HepG2 (cell line): Measurements from ENCODE around the gene FNDC10. TPM values are rescaled to one million over a fixed set of nuclear protein-coding genes. Genes with fewer than 3 reads are reported as not detected.

Experiments used
- CBFB ChIP-seq: sonication (generic); formaldehyde crosslinking; IDR thresholded peaks from 2 replicates; pipeline ENCODE4 v1.4.0; 2020; ENCODE audit warnings: missing genetic modification reagents
- CHD4 ChIP-seq: fragments of 200-600 bp; sonication (generic); IDR thresholded peaks from 2 replicates; pipeline ENCODE4 v1.7.0; 2017; ENCODE audit warnings: mild to moderate bottlenecking, low read length, borderline replicate concordance
- EEA1 ChIP-seq: sonication (generic); formaldehyde crosslinking; IDR thresholded peaks from 2 replicates; pipeline ENCODE4 v1.5.1; 2020; ENCODE audit warnings: mild to moderate bottlenecking, missing genetic modification reagents, borderline replicate concordance
- IRX3 ChIP-seq: sonication (generic); formaldehyde crosslinking; IDR thresholded peaks from 2 replicates; pipeline ENCODE4 v1.8.1; 2023; ENCODE audit warnings: mild to moderate bottlenecking, low read depth, missing genetic modification reagents, borderline replicate concordance
- KMT2A ChIP-seq: sonication (generic); formaldehyde crosslinking; IDR thresholded peaks from 2 replicates; pipeline ENCODE4 v1.4.0; 2020; ENCODE audit warnings: missing genetic modification reagents
- MIER3 ChIP-seq: IDR thresholded peaks from 2 replicates; pipeline ENCODE4 v1.6.1; 2016; ENCODE audit warnings: missing compliant biosample characterization, borderline replicate concordance
- NR2C2 ChIP-seq: sonication (generic); formaldehyde crosslinking; IDR thresholded peaks from 2 replicates; pipeline ENCODE4 v1.4.0; 2020; ENCODE audit warnings: missing genetic modification reagents, mild to moderate bottlenecking, moderate library complexity, borderline replicate concordance
- PHB2 ChIP-seq: fragments of 450-650 bp; IDR thresholded peaks from 2 replicates; pipeline ENCODE4 v1.6.1; 2018; ENCODE audit not compliant: partially characterized antibody
- RARG ChIP-seq: sonication (generic); formaldehyde crosslinking; IDR thresholded peaks from 2 replicates; pipeline ENCODE4 v1.4.0; 2020; ENCODE audit warnings: low read depth, mild to moderate bottlenecking, missing genetic modification reagents
- RXRB ChIP-seq: IDR thresholded peaks from 2 replicates; pipeline ENCODE4 v1.6.1; 2016; ENCODE audit warnings: borderline replicate concordance, missing genetic modification reagents, missing compliant biosample characterization
- ZC3H13 ChIP-seq: sonication (generic); formaldehyde crosslinking; IDR thresholded peaks from 2 replicates; pipeline ENCODE4 v1.8.1; 2023; ENCODE audit warnings: mild to moderate bottlenecking, missing genetic modification reagents, moderate library complexity
- ZNF232 ChIP-seq: sonication (generic); formaldehyde crosslinking; IDR thresholded peaks from 2 replicates; pipeline ENCODE4 v1.4.0; 2020; ENCODE audit warnings: missing genetic modification reagents, borderline replicate concordance
- ZNF253 ChIP-seq: sonication (generic); formaldehyde crosslinking; IDR thresholded peaks from 2 replicates; pipeline ENCODE4 v1.8.0; 2022; ENCODE audit warnings: mild to moderate bottlenecking, missing genetic modification reagents, borderline replicate concordance
- ZNF441 ChIP-seq: sonication (generic); formaldehyde crosslinking; IDR thresholded peaks from 2 replicates; pipeline ENCODE4 v1.7.0; 2021; ENCODE audit warnings: missing genetic modification reagents, borderline replicate concordance
- ZNF629 ChIP-seq: sonication (generic); formaldehyde crosslinking; conservative IDR thresholded peaks from 2 replicates; pipeline ENCODE4 v1.5.0; 2020; ENCODE audit warnings: missing genetic modification reagents
- ZSCAN21 ChIP-seq: sonication (generic); formaldehyde crosslinking; IDR thresholded peaks from 2 replicates; pipeline ENCODE4 v1.8.0; 2022; ENCODE audit warnings: mild to moderate bottlenecking, missing genetic modification reagents, moderate library complexity, borderline replicate concordance
- polyA plus RNA-seq, 8 experiments: library from polyadenylated mRNA; depleted of rRNA in 3 of 8; stranded (reverse) in 7 of 8; unstranded in 1 of 8; fragments of >200 nt; fragmentation: Illumina TruSeq in 4 of 8; extraction: Trizol in 4 of 8; gene quantifications; 2 replicates each; pipeline versions ENCODE4 v1.2.1 to v1.2.3, GENCODE V29; 2011 to 2016; ENCODE audit warnings: low read depth in 4 of 8, missing spikeins in 1 of 8, mixed read lengths in 1 of 8; ENCODE audit not compliant: insufficient read depth in 1 of 8
- total RNA-seq, 5 experiments: library from RNA; depleted of rRNA; stranded (reverse); fragments of >200 nt; fragmentation: Illumina TruSeq; extraction: Trizol; gene quantifications; 2 replicates each; pipeline ENCODE4 v1.2.3, GENCODE V29; 2016; ENCODE audit warnings: low read depth in 1 of 5
- TF ChIP-seq, protein P1 (sequence below): sonication (generic); formaldehyde crosslinking; IDR thresholded peaks from 2 replicates; pipeline ENCODE4 v1.8.1; 2023; ENCODE audit warnings: mild to moderate bottlenecking, inconsistent platforms, moderate library complexity, missing genetic modification reagents, borderline replicate concordance
- TF ChIP-seq, protein P2 (sequence below): IDR thresholded peaks from 2 replicates; pipeline ENCODE4 v1.6.1; 2016; ENCODE audit warnings: low read depth, borderline replicate concordance
- TF ChIP-seq, protein P3 (sequence below): sonication (generic); formaldehyde crosslinking; IDR thresholded peaks from 2 replicates; pipeline ENCODE4 v1.4.0; 2020; ENCODE audit warnings: mild to moderate bottlenecking, missing genetic modification reagents
- TF ChIP-seq, protein P4 (sequence below): IDR thresholded peaks from 2 replicates; pipeline ENCODE4 v1.6.1; 2016; ENCODE audit warnings: missing compliant biosample characterization, missing genetic modification reagents, borderline replicate concordance
- TF ChIP-seq, protein P5 (sequence below): sonication (generic); formaldehyde crosslinking; IDR thresholded peaks from 2 replicates; pipeline ENCODE4 v1.5.1; 2020; ENCODE audit warnings: missing genetic modification reagents, mild to moderate bottlenecking, borderline replicate concordance

FNDC10 gene
- total and polyA plus RNA-seq, 2 of the 13 experiments (the other 11 are each of a cell fraction or from before 2014, with no cell fraction given), result 2.2 to 2.5 TPM

DNA sequence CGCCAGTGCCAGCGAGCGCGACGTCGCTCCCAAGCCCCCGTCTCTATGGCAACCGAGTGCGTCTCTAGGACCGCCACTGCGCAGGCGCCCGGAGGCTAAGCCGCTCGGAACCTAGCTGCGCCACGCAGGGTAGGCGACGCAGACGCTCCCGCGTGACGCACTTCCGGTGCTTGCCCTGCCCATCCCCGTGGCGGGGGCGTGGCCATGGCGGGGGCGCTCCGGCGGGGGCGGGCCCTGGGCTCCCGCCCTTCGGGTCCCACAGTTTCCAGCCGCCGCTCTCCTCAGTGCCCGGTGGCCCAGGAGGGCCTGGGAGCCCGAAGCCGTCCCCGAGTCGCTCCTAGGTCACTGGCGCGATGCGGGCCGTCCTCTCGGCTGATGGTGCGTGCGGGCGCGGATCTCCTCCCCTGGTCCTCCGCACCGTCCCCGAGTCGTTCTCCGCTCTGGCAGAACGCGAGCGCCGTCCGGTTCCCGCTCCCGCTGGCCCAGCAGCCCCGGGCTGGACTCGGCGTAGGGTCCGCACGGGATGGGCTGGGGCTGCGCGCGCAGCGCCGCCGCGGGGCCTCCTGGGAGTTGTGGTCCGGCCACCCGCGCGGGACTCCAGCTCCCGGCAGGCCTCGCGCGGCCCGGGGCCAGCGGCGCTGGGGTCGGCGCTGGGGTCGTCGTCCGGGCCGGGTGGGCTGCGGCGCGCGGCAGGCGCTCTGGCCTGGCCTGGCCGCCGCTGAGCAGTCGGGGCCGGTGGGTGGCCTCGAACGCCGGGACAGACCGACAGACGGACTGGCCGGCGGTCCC lies 15.5 kb upstream of the FNDC10 start, which contains the start of gene MIB2 (continued):
- peak; percentile 28; the same call in 1 of the 2 replicates for TF ChIP-seq KMT2A
- TF ChIP-seq ZNF629 (CRISPR knock-in tag), result 0 out of 2 replicates have a peak, but pooled peaks have one; percentile 7
- TF ChIP-seq ZC3H13 (CRISPR knock-in tag), result peak; percentile 97
- TF ChIP-seq MIER3 (CRISPR knock-in tag), result peak; percentile 36
- TF ChIP-seq ZNF441 (CRISPR knock-in tag), result peak; percentile 57; the same call in 1 of the 2 replicates
- TF ChIP-seq, protein P1, sequence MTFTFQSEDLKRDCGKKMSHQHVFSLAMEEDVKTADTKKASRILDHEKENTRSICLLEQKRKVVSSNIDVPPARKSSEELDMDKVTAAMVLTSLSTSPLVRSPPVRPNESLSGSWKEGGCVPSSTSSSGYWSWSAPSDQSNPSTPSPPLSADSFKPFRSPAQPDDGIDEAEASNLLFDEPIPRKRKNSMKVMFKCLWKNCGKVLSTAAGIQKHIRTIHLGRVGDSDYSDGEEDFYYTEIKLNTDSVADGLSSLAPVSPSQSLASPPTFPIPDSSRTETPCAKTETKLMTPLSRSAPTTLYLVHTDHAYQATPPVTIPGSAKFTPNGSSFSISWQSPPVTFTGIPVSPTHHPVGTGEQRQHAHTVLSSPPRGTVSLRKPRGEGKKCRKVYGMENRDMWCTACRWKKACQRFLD (CRISPR knock-in tag), result 0 out of 2 replicates have a peak, but pooled peaks have one; percentile 56
- TF ChIP-seq, protein P2, sequence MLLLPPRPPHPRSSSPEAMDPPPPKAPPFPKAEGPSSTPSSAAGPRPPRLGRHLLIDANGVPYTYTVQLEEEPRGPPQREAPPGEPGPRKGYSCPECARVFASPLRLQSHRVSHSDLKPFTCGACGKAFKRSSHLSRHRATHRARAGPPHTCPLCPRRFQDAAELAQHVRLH (CRISPR knock-in tag), result peak; percentile 77; the same call in 1 of the 2 replicates
- peak; percentile 86 for TF ChIP-seq EEA1
- TF ChIP-seq NR2C2 (CRISPR knock-in tag), result peak; percentile 87
- no peak for TF ChIP-seq RARG
- TF ChIP-seq PHB2, result no peak
- no peak for TF ChIP-seq RXRB (CRISPR knock-in tag)
- TF ChIP-seq CBFB (CRISPR knock-in tag), result 0 out of 2 replicates have a peak, but pooled peaks have one; percentile 14
- peak; percentile 77; the same call in 1 of the 2 replicates for TF ChIP-seq IRX3
- TF ChIP-seq ZNF253 (CRISPR knock-in tag), result no peak
- TF ChIP-seq, protein P3, sequence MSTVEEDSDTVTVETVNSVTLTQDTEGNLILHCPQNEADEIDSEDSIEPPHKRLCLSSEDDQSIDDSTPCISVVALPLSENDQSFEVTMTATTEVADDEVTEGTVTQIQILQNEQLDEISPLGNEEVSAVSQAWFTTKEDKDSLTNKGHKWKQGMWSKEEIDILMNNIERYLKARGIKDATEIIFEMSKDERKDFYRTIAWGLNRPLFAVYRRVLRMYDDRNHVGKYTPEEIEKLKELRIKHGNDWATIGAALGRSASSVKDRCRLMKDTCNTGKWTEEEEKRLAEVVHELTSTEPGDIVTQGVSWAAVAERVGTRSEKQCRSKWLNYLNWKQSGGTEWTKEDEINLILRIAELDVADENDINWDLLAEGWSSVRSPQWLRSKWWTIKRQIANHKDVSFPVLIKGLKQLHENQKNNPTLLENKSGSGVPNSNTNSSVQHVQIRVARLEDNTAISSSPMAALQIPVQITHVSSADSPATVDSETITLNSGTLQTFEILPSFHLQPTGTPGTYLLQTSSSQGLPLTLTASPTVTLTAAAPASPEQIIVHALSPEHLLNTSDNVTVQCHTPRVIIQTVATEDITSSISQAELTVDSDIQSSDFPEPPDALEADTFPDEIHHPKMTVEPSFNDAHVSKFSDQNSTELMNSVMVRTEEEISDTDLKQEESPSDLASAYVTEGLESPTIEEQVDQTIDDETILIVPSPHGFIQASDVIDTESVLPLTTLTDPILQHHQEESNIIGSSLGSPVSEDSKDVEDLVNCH (CRISPR knock-in tag), result 0 out of 2 replicates have a peak, but pooled peaks have one; percentile 83
- TF ChIP-seq CHD4, result no peak
- peak; percentile 17; the same call in 1 of the 2 replicates for TF ChIP-seq ZSCAN21 (CRISPR knock-in tag)
- TF ChIP-seq ZNF232 (CRISPR knock-in tag), result peak; percentile 90
- TF ChIP-seq, protein P4, sequence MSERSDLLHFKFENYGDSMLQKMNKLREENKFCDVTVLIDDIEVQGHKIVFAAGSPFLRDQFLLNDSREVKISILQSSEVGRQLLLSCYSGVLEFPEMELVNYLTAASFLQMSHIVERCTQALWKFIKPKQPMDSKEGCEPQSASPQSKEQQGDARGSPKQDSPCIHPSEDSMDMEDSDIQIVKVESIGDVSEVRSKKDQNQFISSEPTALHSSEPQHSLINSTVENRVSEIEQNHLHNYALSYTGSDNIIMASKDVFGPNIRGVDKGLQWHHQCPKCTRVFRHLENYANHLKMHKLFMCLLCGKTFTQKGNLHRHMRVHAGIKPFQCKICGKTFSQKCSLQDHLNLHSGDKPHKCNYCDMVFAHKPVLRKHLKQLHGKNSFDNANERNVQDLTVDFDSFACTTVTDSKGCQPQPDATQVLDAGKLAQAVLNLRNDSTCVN (CRISPR knock-in tag), result peak; percentile 49; the same call in 1 of the 2 replicates
- TF ChIP-seq, protein P5, sequence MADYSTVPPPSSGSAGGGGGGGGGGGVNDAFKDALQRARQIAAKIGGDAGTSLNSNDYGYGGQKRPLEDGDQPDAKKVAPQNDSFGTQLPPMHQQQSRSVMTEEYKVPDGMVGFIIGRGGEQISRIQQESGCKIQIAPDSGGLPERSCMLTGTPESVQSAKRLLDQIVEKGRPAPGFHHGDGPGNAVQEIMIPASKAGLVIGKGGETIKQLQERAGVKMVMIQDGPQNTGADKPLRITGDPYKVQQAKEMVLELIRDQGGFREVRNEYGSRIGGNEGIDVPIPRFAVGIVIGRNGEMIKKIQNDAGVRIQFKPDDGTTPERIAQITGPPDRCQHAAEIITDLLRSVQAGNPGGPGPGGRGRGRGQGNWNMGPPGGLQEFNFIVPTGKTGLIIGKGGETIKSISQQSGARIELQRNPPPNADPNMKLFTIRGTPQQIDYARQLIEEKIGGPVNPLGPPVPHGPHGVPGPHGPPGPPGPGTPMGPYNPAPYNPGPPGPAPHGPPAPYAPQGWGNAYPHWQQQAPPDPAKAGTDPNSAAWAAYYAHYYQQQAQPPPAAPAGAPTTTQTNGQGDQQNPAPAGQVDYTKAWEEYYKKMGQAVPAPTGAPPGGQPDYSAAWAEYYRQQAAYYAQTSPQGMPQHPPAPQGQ (CRISPR knock-in tag), result no peak
